ENCODE results near the gene CEP19.

Gene CEP19

DNA sequence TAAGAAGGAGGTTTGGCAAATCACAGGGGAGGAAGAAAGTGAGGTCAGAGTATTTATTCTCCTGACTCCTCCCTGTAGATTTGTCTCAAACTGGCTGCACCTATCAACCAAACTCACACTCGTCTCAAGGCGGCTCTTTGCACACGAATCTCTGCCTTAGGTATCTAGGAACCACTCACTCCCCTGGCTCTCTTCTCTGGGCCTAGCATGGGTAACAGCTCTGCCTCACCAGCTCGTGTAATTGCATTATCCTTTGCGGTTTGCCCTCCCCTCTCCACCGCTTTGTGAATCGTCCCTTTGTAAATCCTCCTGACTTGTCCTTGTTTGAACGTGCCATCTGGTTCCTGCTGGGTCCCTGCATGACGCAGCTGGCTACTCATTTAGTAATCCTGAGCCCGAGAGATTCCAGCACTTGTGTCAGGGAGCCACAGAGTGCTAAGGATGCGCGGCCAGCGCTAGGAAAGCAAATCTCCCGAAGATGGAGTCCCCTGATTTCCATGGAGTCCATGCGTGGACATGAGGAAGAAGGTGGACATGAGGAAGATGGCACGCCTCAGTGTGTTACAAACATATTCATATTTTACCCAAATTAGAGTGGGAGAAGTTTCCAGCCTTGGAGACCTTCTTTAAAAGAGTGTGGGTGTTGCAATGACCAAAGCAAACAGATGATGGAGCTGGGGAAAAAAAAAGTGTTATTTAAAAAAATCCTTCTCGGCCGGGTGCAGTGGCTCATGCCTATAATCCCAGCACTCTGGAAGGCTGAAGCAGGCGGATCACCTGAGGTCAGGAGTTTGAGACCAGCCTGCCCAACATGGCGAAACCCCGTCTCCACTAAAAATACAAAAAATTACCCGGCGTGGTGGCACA is 45.8 kb downstream of the CEP19 start:
- Histone ChIP-seq H3K9ac (ENCODE audit: low read depth, low read length, poor library complexity, severe bottlenecking) (no peak overlapping the region), H3K27me3 (ENCODE audit: insufficient read depth, low read length, poor library complexity, severe bottlenecking) (no peaks in the 10 kb centered on the region), H3K9me2 (replicated peaks; ENCODE audit: low read depth, low read length) (no peaks in the 10 kb centered on the region), H3K9me3 (ENCODE audit: insufficient read depth, low read depth, low read length) (no peaks in the 10 kb centered on the region), H2AFZ (ENCODE audit: low read length) (no peak overlapping the region), H3K4me1 (ENCODE audit: insufficient read depth, low read length, poor library complexity, severe bottlenecking) (peaks cover 4% of the 10 kb centered on the region), H3K4me3 (ENCODE audit: low read length, poor library complexity, severe bottlenecking) (no peak overlapping the region), H3K4me2 (ENCODE audit: low read depth, low read length, poor library complexity, severe bottlenecking) (no peak overlapping the region), H3K79me2 (ENCODE audit: insufficient read depth, low read length) (peaks cover 20% of the 10 kb centered on the region), H3K36me3 (ENCODE audit: insufficient read depth, low read length) (peaks cover 23% of the 10 kb centered on the region), H4K20me1 (ENCODE audit: insufficient read depth, low read length, poor library complexity, severe bottlenecking) (peaks cover 27% of the 10 kb centered on the region), H3F3A (ENCODE audit: low read depth) (peaks cover 3% of the 10 kb centered on the region; the same call in 1 of the 2 replicates)
- TF ChIP-seq, protein P1, sequence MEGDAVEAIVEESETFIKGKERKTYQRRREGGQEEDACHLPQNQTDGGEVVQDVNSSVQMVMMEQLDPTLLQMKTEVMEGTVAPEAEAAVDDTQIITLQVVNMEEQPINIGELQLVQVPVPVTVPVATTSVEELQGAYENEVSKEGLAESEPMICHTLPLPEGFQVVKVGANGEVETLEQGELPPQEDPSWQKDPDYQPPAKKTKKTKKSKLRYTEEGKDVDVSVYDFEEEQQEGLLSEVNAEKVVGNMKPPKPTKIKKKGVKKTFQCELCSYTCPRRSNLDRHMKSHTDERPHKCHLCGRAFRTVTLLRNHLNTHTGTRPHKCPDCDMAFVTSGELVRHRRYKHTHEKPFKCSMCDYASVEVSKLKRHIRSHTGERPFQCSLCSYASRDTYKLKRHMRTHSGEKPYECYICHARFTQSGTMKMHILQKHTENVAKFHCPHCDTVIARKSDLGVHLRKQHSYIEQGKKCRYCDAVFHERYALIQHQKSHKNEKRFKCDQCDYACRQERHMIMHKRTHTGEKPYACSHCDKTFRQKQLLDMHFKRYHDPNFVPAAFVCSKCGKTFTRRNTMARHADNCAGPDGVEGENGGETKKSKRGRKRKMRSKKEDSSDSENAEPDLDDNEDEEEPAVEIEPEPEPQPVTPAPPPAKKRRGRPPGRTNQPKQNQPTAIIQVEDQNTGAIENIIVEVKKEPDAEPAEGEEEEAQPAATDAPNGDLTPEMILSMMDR (conservative IDR thresholded peaks at IDR 0.05; ENCODE audit: low read length) = no peak
- TF ChIP-seq EZH2phosphoT487 (IDR thresholded peaks at IDR 0.05; ENCODE audit: borderline replicate concordance) = no peak

DNA sequence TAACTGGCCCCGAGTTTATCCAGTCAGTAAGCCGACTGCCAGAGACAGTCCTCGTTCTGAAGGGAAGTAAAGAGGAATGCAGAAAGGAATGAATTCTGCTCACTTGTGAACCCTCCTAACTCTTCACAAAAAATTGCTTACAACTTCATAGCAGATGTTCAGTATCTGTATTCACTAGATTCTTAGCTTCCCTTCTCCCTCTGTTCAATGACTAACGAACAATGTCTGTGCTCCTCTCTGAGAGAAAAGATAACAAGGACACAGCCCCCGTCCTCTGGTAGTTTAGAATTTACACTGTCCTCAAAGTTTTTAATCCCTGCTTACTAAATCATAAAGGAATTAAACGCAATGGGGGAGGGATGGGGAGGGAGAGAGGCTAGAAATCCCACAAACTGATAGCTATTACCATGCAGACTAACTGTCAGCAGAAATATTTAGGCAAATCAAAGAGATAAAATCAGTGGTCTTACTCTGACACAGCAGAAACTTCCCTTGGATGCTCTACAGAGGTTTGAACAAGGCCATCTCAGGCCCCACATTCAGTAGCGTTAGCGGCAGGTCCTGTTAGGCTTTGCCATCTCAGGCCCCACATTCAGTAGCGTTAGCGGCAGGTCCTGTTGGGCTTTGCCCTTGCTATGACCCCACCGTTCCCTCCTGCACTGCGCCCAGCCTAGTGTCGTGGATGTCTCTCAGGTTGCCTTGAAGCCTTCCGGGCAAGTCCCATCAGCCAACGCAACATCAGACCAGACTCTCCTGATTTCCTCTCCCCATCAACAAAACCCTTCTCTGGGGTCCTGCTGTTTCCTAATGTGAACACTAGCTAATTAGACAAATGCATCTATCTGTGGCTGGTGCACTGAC is 49.1 kb downstream of the CEP19 start:
- TF ChIP-seq, protein P1 (conservative IDR thresholded peaks at IDR 0.05; ENCODE audit: low read length) = no peak
- TF ChIP-seq EZH2phosphoT487 (IDR thresholded peaks at IDR 0.05; ENCODE audit: borderline replicate concordance) = no peak
- no peak overlapping the region for H3K4me3 ChIP-seq (ENCODE audit: low read length, poor library complexity, severe bottlenecking)
- H3K4me2 ChIP-seq (ENCODE audit: low read depth, low read length, poor library complexity, severe bottlenecking) = no peak overlapping the region
- peaks cover 5% of the 10 kb centered on the region; the same call in 1 of the 2 replicates for H3F3A ChIP-seq (ENCODE audit: low read depth)
- peaks cover 56% of the 10 kb centered on the region for H3K36me3 ChIP-seq (ENCODE audit: insufficient read depth, low read length)
- peaks cover 52% of the 10 kb centered on the region for H3K79me2 ChIP-seq (ENCODE audit: insufficient read depth, low read length)
- H4K20me1 ChIP-seq (ENCODE audit: insufficient read depth, low read length, poor library complexity, severe bottlenecking) = peaks cover 54% of the 10 kb centered on the region
- H3K4me1 ChIP-seq (ENCODE audit: insufficient read depth, low read length, poor library complexity, severe bottlenecking) = peaks cover 4% of the 10 kb centered on the region
- no peaks in the 10 kb centered on the region for H3K27me3 ChIP-seq (ENCODE audit: insufficient read depth, low read length, poor library complexity, severe bottlenecking)
- no peaks in the 10 kb centered on the region for H3K9me2 ChIP-seq (replicated peaks; ENCODE audit: low read depth, low read length)
- H3K9me3 ChIP-seq (ENCODE audit: insufficient read depth, low read depth, low read length) = no peaks in the 10 kb centered on the region
- H3K9ac ChIP-seq (ENCODE audit: low read depth, low read length, poor library complexity, severe bottlenecking) = no peak overlapping the region
- no peak overlapping the region for H2AFZ ChIP-seq (ENCODE audit: low read length)

DNA sequence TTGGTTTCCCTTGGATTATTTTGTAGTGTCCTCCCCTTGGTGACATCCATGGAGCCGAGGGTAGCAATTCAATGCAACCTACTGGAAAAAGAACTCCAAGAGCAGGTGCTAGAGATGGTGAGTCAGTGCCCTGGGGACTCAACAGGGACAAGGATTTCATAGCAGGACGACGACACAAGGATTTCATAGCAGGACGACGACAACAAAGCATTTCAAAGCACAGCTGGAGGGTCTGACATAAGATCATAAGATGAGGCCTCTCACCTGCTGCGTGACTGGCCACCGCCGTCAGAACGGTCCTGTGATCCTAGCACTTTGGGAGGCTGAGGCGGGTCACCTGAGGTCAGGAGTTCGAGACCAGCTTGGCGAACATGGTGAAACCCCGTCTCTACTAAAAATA is 50.0 kb downstream of the CEP19 start:
- Histone ChIP-seq H3K36me3 (ENCODE audit: insufficient read depth, low read length) (peaks cover 65% of the 10 kb centered on the region), H3K4me1 (ENCODE audit: insufficient read depth, low read length, poor library complexity, severe bottlenecking) (peaks cover 4% of the 10 kb centered on the region), H3K9ac (ENCODE audit: low read depth, low read length, poor library complexity, severe bottlenecking) (no peak overlapping the region), H4K20me1 (ENCODE audit: insufficient read depth, low read length, poor library complexity, severe bottlenecking) (peaks cover 63% of the 10 kb centered on the region), H3K4me2 (ENCODE audit: low read depth, low read length, poor library complexity, severe bottlenecking) (no peak overlapping the region), H2AFZ (ENCODE audit: low read length) (no peak overlapping the region), H3F3A (ENCODE audit: low read depth) (peaks cover 10% of the 10 kb centered on the region; the same call in 1 of the 2 replicates), H3K4me3 (ENCODE audit: low read length, poor library complexity, severe bottlenecking) (no peak overlapping the region), H3K9me3 (ENCODE audit: insufficient read depth, low read depth, low read length) (no peaks in the 10 kb centered on the region), H3K27me3 (ENCODE audit: insufficient read depth, low read length, poor library complexity, severe bottlenecking) (no peaks in the 10 kb centered on the region), H3K79me2 (ENCODE audit: insufficient read depth, low read length) (peaks cover 57% of the 10 kb centered on the region), H3K9me2 (replicated peaks; ENCODE audit: low read depth, low read length) (no peaks in the 10 kb centered on the region)
- TF ChIP-seq, protein P1 (conservative IDR thresholded peaks at IDR 0.05; ENCODE audit: low read length) = no peak
- TF ChIP-seq EZH2phosphoT487 (IDR thresholded peaks at IDR 0.05; ENCODE audit: borderline replicate concordance) = no peak

Data from Loucy (cell line).